ENCODE data around the gene PCDH9.
"Not testable (repeated sequence)": the region's sequence is repeated elsewhere in the genome, so short reads cannot be mapped to it uniquely, and the experiment has no call there.

PCDH9 gene

GRCh38 chr13:66835040-66835628 lies 395.0 kb downstream of the PCDH9 start:
- no peak for DNase-seq (ENCODE audit: low spot score)

GRCh38 chr13:66830940-66831716 lies 399.0 kb downstream of the PCDH9 start:
- no peak for DNase-seq (ENCODE audit: low spot score)

- DNase-seq (ENCODE audit: low spot score), result no peak
These were observed 400.3 kb downstream of the PCDH9 start for GRCh38 chr13:66829803-66830202.

GRCh38 chr13:66826398-66826797 lies 403.7 kb downstream of the PCDH9 start:
- no peak for DNase-seq (ENCODE audit: low spot score)

- DNase-seq (ENCODE audit: low spot score), result no peak
These were observed 408.6 kb downstream of the PCDH9 start for GRCh38 chr13:66821551-66821950.

GRCh38 chr13:66811455-66811854 lies 418.7 kb downstream of the PCDH9 start:
- no peak for DNase-seq (ENCODE audit: low spot score)

- DNase-seq (ENCODE audit: low spot score), result no peak
These were observed 420.7 kb downstream of the PCDH9 start for GRCh38 chr13:66809485-66809884.

GRCh38 chr13:66807251-66807650 lies 422.9 kb downstream of the PCDH9 start:
- no peak for DNase-seq (ENCODE audit: low spot score)

GRCh38 chr13:66805657-66806056 lies 424.5 kb downstream of the PCDH9 start:
- no peak for DNase-seq (ENCODE audit: low spot score)

- DNase-seq (ENCODE audit: low spot score), result no peak
These were observed 426.2 kb downstream of the PCDH9 start for GRCh38 chr13:66803808-66804456.

- no peak for DNase-seq (ENCODE audit: low spot score)
These were observed 426.9 kb downstream of the PCDH9 start for GRCh38 chr13:66803013-66803807.

- DNase-seq (ENCODE audit: low spot score), result no peak
These were observed 434.5 kb downstream of the PCDH9 start for GRCh38 chr13:66795636-66796035.

- DNase-seq (ENCODE audit: low spot score), result no peak
These were observed 435.6 kb downstream of the PCDH9 start for GRCh38 chr13:66794340-66795031.

- no peak for DNase-seq (ENCODE audit: low spot score)
These were observed 439.3 kb downstream of the PCDH9 start for GRCh38 chr13:66790861-66791260.

GRCh38 chr13:66781241-66781640 lies 448.9 kb downstream of the PCDH9 start:
- DNase-seq (ENCODE audit: low spot score), result no peak

GRCh38 chr13:66780814-66781213 lies 449.3 kb downstream of the PCDH9 start:
- DNase-seq (ENCODE audit: low spot score), result no peak

GRCh38 chr13:66778461-66778860 lies 451.7 kb downstream of the PCDH9 start:
- DNase-seq (ENCODE audit: low spot score), result no peak

GRCh38 chr13:66775196-66775595 lies 454.9 kb downstream of the PCDH9 start:
- no peak for DNase-seq (ENCODE audit: low spot score)

- no peak for DNase-seq (ENCODE audit: low spot score)
These were observed 456.1 kb downstream of the PCDH9 start for GRCh38 chr13:66774046-66774445.

GRCh38 chr13:66765559-66765958 lies 464.6 kb downstream of the PCDH9 start:
- no peak for DNase-seq (ENCODE audit: low spot score)

GRCh38 chr13:66760678-66761077 lies 469.5 kb downstream of the PCDH9 start:
- not testable (repeated sequence) for DNase-seq (ENCODE audit: low spot score)

- DNase-seq (ENCODE audit: low spot score), result no peak
These were observed 470.2 kb downstream of the PCDH9 start for GRCh38 chr13:66759919-66760318.

All from COLO829 (cell line).